ENCODE data around the gene CARD11.

DNA sequence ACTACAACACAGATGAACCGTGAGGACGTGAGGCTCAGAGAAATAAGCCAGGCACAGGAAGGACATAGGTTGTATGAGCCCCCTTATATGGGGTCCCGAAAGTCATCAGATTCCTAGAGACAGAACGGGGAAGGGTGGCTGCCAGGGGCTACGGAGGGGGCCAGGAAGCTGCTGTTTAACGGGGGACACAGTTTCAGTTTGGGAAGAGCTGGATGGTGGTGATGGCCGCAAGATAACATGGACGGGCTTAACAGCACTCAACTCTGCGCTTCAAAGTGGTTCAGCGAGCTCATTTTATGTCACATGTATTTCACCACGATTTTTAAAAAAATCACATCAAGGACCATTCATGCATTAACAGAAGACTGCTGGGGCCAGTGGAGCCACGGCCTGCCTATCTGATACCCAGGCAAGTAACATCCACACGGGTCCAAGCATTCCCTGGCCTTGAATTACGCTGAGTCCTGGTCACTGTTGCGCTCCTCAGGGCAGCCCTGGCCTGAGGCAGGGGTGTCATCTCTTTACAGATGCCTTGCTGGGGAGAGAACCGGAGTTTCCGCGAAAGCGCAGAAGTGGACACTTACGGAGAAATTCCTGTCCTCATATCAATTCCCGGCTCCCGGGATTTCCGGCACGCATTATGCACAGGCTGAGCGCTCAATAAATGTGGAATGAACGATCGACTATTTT lies 1.5 kb downstream of the CARD11 start:
- TF ChIP-seq CTCF (conservative IDR thresholded peaks at IDR 0.05; ENCODE audit: low read length) (no peak), EZH2phosphoT487 (IDR thresholded peaks at IDR 0.05; ENCODE audit: borderline replicate concordance) (no peak)
